ENCODE data around the gene MDFIC. TPM values are rescaled to one million over a fixed set of nuclear protein-coding genes. Genes with fewer than 3 reads are reported as not detected.

MDFIC gene
- total and polyA plus RNA-seq, 10 donors, result 22.1 to 97.3 (median 50.8) TPM

DNA sequence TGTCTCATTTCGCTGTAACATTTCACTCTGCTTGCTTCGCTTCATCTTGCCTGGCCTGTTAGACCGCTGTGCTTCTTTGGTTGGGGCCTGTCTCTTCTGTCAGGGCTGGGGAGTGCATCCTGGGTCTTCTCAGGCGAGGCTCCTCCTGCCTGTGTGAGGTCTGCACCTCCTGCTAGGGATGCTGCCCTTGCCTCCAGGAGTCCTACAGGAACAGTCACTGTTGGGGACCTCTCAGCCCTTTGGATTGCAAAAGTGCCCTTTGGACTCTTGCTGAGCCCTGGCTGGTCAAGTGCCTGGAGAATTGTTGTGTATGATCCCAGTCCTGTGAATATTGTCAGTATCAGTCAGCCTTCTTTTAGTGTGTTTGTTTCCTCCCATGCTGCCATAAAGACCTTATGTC lies 84.1 kb downstream of the MDFIC start:
- WGBS, 5 donors, result 90 to 100% (median 97%) methylated on average over 4 of the region's 4 CpGs
- Histone ChIP-seq H3K4me3 (no peak overlapping the region), H3K27ac (peak overlapping the region in 2 of 8 donors; percentile 20 to 28), H3K9me3 (no peaks in the 10 kb centered on the region), H3K27me3 (replicated peaks in 1 of 7) (no peaks in the 10 kb centered on the region), H3K4me1 (peaks cover 26 to 52% (median 35%) of the 10 kb centered on the region in 6 donors), H3K36me3 (peaks cover 0 to 4% (median 0%) of the 10 kb centered on the region in 6 donors)
- TF ChIP-seq POLR2A (IDR thresholded peaks at IDR 0.05) (no peak), POLR2AphosphoS5 (IDR thresholded peaks at IDR 0.05) (no peak)
- TF ChIP-seq, protein P1, sequence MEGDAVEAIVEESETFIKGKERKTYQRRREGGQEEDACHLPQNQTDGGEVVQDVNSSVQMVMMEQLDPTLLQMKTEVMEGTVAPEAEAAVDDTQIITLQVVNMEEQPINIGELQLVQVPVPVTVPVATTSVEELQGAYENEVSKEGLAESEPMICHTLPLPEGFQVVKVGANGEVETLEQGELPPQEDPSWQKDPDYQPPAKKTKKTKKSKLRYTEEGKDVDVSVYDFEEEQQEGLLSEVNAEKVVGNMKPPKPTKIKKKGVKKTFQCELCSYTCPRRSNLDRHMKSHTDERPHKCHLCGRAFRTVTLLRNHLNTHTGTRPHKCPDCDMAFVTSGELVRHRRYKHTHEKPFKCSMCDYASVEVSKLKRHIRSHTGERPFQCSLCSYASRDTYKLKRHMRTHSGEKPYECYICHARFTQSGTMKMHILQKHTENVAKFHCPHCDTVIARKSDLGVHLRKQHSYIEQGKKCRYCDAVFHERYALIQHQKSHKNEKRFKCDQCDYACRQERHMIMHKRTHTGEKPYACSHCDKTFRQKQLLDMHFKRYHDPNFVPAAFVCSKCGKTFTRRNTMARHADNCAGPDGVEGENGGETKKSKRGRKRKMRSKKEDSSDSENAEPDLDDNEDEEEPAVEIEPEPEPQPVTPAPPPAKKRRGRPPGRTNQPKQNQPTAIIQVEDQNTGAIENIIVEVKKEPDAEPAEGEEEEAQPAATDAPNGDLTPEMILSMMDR (IDR thresholded peaks at IDR 0.05 in 8 of 11, conservative IDR thresholded peaks at IDR 0.05 in 3 of 11), result no peak
- DNase-seq, result peak; percentile 66
- intact Hi-C loops (cut with DNase I; ENCODE audit: low total_unique reads), result no loop called here

DNA sequence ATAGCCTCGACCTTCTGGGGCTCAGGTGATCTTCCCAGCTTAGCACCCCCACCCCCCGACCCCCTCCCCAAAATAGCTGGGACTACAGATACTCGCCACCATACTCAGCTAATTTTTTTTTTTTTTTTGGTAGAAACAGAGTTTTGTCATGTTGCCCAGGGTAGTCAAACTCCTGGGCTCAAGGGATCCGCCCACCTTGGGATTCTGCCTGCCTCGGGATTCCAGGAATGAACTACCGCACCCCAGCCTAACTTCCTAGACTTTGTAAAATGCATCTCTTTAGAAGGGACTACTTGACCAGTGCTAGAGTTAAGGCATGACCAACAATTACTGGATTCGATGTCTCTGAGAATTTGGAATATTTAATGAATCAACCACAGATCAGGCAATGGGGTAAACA lies 85.9 kb downstream of the MDFIC start:
- peaks cover 26 to 59% (median 38%) of the 10 kb centered on the region in 6 donors for H3K4me1 ChIP-seq
- WGBS, 5 donors, result 85 to 94% (median 88%) methylated on average over 7 of the region's 7 CpGs
- no peak overlapping the region for H3K4me3 ChIP-seq
- intact Hi-C loops (cut with DNase I; ENCODE audit: low total_unique reads), result no loop called here
- no peak for DNase-seq
- peak overlapping the region in 6 of 8 donors; percentile 21 to 81 (median 63) for H3K27ac ChIP-seq
- H3K36me3 ChIP-seq, result peaks cover 0 to 4% (median 0%) of the 10 kb centered on the region in 6 donors
- no peak for TF ChIP-seq POLR2AphosphoS5 (IDR thresholded peaks at IDR 0.05)
- TF ChIP-seq POLR2A (IDR thresholded peaks at IDR 0.05), result no peak
- TF ChIP-seq, protein P1 (IDR thresholded peaks at IDR 0.05 in 8 of 11, conservative IDR thresholded peaks at IDR 0.05 in 3 of 11), result no peak
- H3K9me3 ChIP-seq, result no peaks in the 10 kb centered on the region
- no peaks in the 10 kb centered on the region for H3K27me3 ChIP-seq (replicated peaks in 1 of 7)

DNA sequence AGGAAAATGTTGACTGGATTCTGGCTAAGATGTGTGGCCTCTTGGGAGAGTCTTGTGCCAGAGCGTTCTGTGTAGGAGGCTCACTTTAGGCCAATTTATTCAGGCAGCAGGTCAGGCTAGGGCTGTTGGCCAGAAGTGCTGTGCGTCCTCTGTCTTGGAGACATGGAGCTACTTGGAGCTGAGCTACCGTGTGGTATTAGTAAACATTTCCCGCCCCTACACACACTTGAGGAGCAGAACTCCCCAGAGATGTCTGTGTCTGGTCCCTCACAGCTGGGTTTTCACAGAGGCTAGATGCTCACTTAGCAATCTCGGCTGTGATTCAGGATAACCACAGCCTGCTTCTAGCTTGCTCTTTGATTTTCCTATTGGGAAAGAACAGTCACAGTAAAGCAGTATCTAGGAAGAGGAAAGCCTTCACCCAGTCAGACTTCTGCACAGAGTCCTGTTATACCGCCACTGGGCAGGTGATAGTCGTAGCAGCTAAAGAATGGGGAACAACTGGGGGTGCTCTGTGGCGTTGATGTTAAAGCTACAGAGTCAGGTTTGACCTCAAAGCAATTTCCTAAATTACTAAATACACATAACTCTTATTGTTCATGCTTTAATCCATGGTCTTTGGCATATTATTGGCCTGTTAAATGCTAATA lies 86.7 kb downstream of the MDFIC start:
- no peak for DNase-seq
- H3K36me3 ChIP-seq, result peaks cover 0 to 13% (median 0%) of the 10 kb centered on the region in 6 donors
- H3K27me3 ChIP-seq (replicated peaks in 1 of 7), result no peaks in the 10 kb centered on the region
- H3K4me1 ChIP-seq, result peaks cover 26 to 59% (median 40%) of the 10 kb centered on the region in 6 donors
- intact Hi-C loops (cut with DNase I; ENCODE audit: low total_unique reads), result no loop called here
- H3K9me3 ChIP-seq, result no peaks in the 10 kb centered on the region
- H3K27ac ChIP-seq, result peak overlapping the region; percentile 21 to 81 (median 62)
- H3K4me3 ChIP-seq, result peak overlapping the region in 1 of 8 donors; percentile 1
- TF ChIP-seq POLR2AphosphoS5 (IDR thresholded peaks at IDR 0.05) (no peak), POLR2A (IDR thresholded peaks at IDR 0.05) (no peak)
- TF ChIP-seq, protein P1 (IDR thresholded peaks at IDR 0.05 in 8 of 11, conservative IDR thresholded peaks at IDR 0.05 in 3 of 11), result no peak
- WGBS, 5 donors, result 43 to 56% (median 54%) methylated on average over 8 of the region's 8 CpGs

DNA sequence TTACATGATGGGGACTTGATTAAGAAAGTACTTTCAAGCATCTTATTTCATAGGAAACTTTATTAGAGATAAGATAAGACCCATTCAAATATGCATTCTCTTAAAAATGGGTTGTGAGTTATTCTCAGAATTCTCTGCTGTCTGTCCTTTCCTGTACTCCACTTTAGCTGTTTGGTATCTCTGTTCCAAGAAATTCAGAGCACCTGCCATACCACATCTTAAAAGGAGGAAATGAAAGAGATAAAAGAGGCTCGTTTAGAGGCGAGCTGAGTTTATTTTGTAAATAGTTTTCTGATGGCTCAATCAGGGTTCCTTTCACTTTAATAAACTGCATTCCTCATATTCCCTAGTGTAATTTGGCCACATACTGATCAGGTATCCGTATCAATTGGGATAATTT lies 87.2 kb downstream of the MDFIC start:
- TF ChIP-seq POLR2AphosphoS5 (IDR thresholded peaks at IDR 0.05) (no peak), POLR2A (IDR thresholded peaks at IDR 0.05) (no peak)
- TF ChIP-seq, protein P1 (IDR thresholded peaks at IDR 0.05 in 8 of 11, conservative IDR thresholded peaks at IDR 0.05 in 3 of 11), result no peak

More for the DNA sequence above, 87.2 kb downstream of the MDFIC start:
- intact Hi-C loops (cut with DNase I; ENCODE audit: low total_unique reads), result no loop called here
- no peak for DNase-seq
- WGBS, 5 donors, result 21 to 32% (median 26%) methylated on average over 3 of the region's 3 CpGs
- Histone ChIP-seq H3K9me3 (no peaks in the 10 kb centered on the region), H3K27me3 (replicated peaks in 1 of 7) (no peaks in the 10 kb centered on the region), H3K4me1 (peaks cover 26 to 62% (median 41%) of the 10 kb centered on the region in 6 donors), H3K27ac (peak overlapping the region; percentile 16 to 81 (median 62)), H3K36me3 (peaks cover 0 to 18% (median 0%) of the 10 kb centered on the region in 6 donors), H3K4me3 (peak overlapping the region in 1 of 8 donors; percentile 1)
